ENCODE results near the gene SPRR5.

DNA sequence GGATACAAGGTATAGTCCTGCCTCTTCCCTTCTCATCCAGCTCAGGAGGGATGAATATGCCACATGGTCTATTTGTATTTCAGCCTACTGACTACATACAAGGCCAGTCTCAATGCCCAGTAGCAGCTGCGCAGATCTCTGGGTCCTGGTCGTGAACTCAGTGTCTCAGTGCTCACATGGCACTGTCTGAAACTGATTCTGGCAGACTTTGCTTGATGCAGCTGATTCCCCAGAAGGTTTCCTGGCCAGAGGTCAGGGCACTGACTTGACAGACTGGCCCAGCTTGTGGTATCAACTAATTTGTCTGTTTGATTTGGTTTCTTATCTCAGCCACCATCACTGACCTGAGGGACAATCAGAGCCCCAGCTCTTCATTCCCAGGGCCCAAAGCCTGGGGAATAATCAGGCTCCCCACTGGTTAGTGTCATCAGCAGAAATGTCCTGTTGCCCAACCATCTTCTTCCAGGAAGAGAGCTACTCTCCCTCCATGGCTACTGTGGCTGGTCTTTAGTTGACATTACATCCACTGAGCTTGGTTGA, 15.9 kb downstream of the SPRR5 start:
- no peak for TF ChIP-seq CTCF (conservative IDR thresholded peaks at IDR 0.05)
- TF ChIP-seq ZFX (IDR thresholded peaks at IDR 0.05) = no peak
